Keratinocyte (primary cell): ENCODE data around the gene NTNG1. TPM values are rescaled to one million over a fixed set of nuclear protein-coding genes. Genes with fewer than 3 reads are reported as not detected.
A peak's percentile ranks its signal among the peaks of the same experiment; 100 is the strongest.

ENCODE experiments used
- DNase-seq: peaks from one replicate; pipeline ENCODE4 v3.0.0-alpha.2; 2011; ENCODE audit warnings: low read depth, missing footprints, low spot score
- FAIRE-seq: peaks from 2 replicates; lab custom pipeline; 2011; peaks lifted over from hg19 to GRCh38; lab: Jason Lieb, UNC
- H2AFZ ChIP-seq: 2 replicates; pipeline ENCODE4 v1.6.0; 2012; ENCODE audit warnings: low read length, control low read depth, inconsistent platforms; ENCODE audit not compliant: control insufficient read depth
- H3K27ac ChIP-seq: 2 replicates; pipeline ENCODE4 v1.5.1; 2011; ENCODE audit warnings: low read length; ENCODE audit not compliant: control insufficient read depth, insufficient read depth
- H3K27me3 ChIP-seq: 3 replicates; pipeline ENCODE4 v1.6.0; 2011; ENCODE audit warnings: low read length; ENCODE audit not compliant: control insufficient read depth, insufficient read depth; ENCODE audit errors: extremely low read depth
- H3K36me3 ChIP-seq, 2 experiments: 2 replicates in 1 of 2; 3 replicates in 1 of 2; pipeline ENCODE4 v1.5.1; 2011; ENCODE audit warnings: low read length in 2 of 2, mild to moderate bottlenecking in 1 of 2; ENCODE audit not compliant: control insufficient read depth in 2 of 2, insufficient read depth in 2 of 2; ENCODE audit errors: extremely low read depth in 1 of 2
- H3K4me1 ChIP-seq: 3 replicates; pipeline ENCODE4 v1.5.1; 2011; ENCODE audit warnings: low read length; ENCODE audit not compliant: control insufficient read depth, insufficient read depth; ENCODE audit errors: extremely low read depth
- H3K4me2 ChIP-seq: 3 replicates; pipeline ENCODE4 v1.6.0; 2011; ENCODE audit warnings: low read depth, low read length; ENCODE audit not compliant: control insufficient read depth, insufficient read depth; ENCODE audit errors: extremely low read depth
- H3K4me3 ChIP-seq, 3 experiments: fragments of 200-600 bp in 1 of 3; sonication (generic) in 1 of 3; 2 replicates in 2 of 3; 3 replicates in 1 of 3; pipeline ENCODE4 v1.5.1; 2011 to 2016; ENCODE audit warnings: low read length in 3 of 3, mild to moderate bottlenecking in 3 of 3, control low read depth in 2 of 3, inconsistent platforms in 1 of 3, low read depth in 1 of 3, mixed read lengths in 1 of 3, mixed run types in 1 of 3, moderate library complexity in 1 of 3; ENCODE audit not compliant: control insufficient read depth in 2 of 3, insufficient read depth in 2 of 3; ENCODE audit errors: extremely low read depth in 1 of 3
- H3K79me2 ChIP-seq: 2 replicates; pipeline ENCODE4 v1.6.0; 2012; ENCODE audit warnings: low read length; ENCODE audit not compliant: control insufficient read depth, insufficient read depth
- H3K9ac ChIP-seq: 3 replicates; pipeline ENCODE4 v1.6.0; 2011; ENCODE audit warnings: low read length; ENCODE audit not compliant: control insufficient read depth, insufficient read depth; ENCODE audit errors: extremely low read depth
- H3K9me1 ChIP-seq: 3 replicates; pipeline ENCODE4 v1.6.0; 2011; ENCODE audit warnings: low read length; ENCODE audit not compliant: control insufficient read depth, insufficient read depth; ENCODE audit errors: extremely low read depth
- H3K9me3 ChIP-seq: 2 replicates; pipeline ENCODE4 v1.5.1; 2012; ENCODE audit warnings: low read depth, low read length; ENCODE audit not compliant: control insufficient read depth
- H4K20me1 ChIP-seq: 3 replicates; pipeline ENCODE4 v1.6.0; 2011; ENCODE audit warnings: low read length; ENCODE audit not compliant: control insufficient read depth, insufficient read depth; ENCODE audit errors: extremely low read depth
- EZH2 ChIP-seq: IDR thresholded peaks from one replicate; pipeline ENCODE4 v1.6.1; 2012; ENCODE audit warnings: inconsistent platforms, mild to moderate bottlenecking, low read length, moderate library complexity
- dilution Hi-C: fragments of 300-500 bp; cut with MboI; formaldehyde crosslinking; loops from one replicate; pipeline ENCODE4 v1.7.0; 2020; ENCODE audit warnings: low sequenced_read_pairs; ENCODE audit not compliant: extremely low pct_ligation_motif_present
- polyA plus RNA-seq, 5 experiments: library from polyadenylated mRNA; depleted of rRNA in 3 of 5; stranded (reverse) in 3 of 5; stranded (forward) in 1 of 5; unstranded in 1 of 5; fragments of >200 nt; gene quantifications; 1 replicate in 1 of 5; 2 replicates in 3 of 5; 3 replicates in 1 of 5; pipeline versions ENCODE4 v1.2.1 to v1.2.3, GENCODE V29; 2011 to 2012; ENCODE audit warnings: missing spikeins in 2 of 5, low read depth in 1 of 5, low replicate concordance in 1 of 5
- TF ChIP-seq, protein P1 (sequence below), 3 experiments: IDR thresholded peaks in 1 of 3; conservative IDR thresholded peaks in 1 of 3; optimal IDR thresholded peaks in 1 of 3; 2 replicates in 2 of 3; 3 replicates in 1 of 3; pipeline versions ENCODE3 to v1.5.1; 2011; ENCODE audit warnings: low read length in 3 of 3, mild to moderate bottlenecking in 3 of 3, moderate library complexity in 2 of 3, control low read depth in 1 of 3, inconsistent platforms in 1 of 3; ENCODE audit not compliant: insufficient read depth in 2 of 3; ENCODE audit errors: extremely low read depth in 1 of 3

The NTNG1 gene
- polyA plus RNA-seq, 1 donor (not counting 4 experiments of a cell fraction or from before 2014, with no cell fraction given): 8.1 TPM

DNA sequence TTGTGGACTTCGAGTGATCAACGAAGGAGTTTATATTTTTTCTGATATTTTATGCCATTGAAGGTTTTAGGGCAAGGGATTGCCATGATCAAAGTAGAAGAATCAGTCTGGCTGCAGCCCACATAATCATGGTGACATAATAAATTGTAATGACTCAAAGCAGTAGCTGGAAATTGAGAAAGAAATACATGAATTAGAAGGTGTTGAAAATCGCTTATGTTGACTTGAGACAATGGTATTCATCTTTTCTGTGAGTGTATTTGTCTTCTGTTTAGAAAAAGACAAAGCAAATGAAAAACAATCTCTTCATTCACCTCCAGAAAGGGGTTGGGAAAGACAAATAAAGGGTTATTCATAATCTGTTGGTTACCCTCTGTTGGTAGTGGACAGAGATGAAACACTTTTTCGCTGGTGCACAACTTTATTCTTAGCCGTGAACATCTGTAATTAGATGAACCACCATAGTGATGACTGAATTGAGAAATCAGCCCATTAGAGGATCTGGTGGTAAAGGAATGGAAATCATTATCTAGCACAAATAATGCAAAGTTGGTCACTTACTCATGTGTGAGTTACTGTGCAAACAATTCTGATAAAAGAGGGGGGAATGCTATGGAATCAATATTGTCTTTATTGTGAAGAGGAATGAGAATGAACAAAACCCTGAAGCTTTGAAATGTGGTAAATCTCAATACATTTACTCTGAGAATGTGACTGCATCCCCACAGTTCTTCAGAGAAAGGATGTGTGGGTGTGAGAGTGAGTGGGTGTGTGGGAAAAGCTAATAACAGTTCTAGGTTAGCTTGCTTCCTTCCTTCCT is 121.8 kb downstream of the NTNG1 start:
- H3K9me1 ChIP-seq: no peaks in the 10 kb centered on the region
- dilution Hi-C loops: no loop called here
- H3K9ac ChIP-seq: no peak overlapping the region
- H3K4me2 ChIP-seq: no peak overlapping the region
- no peaks in the 10 kb centered on the region for H3K36me3 ChIP-seq
- H3K4me1 ChIP-seq: no peaks in the 10 kb centered on the region
- FAIRE-seq: peak; percentile 65
- H3K27ac ChIP-seq: no peak overlapping the region
- H3K27me3 ChIP-seq: no peaks in the 10 kb centered on the region
- H3K4me3 ChIP-seq: no peak overlapping the region
- no peak overlapping the region for H2AFZ ChIP-seq
- no peak for TF ChIP-seq EZH2
- TF ChIP-seq, protein P1, sequence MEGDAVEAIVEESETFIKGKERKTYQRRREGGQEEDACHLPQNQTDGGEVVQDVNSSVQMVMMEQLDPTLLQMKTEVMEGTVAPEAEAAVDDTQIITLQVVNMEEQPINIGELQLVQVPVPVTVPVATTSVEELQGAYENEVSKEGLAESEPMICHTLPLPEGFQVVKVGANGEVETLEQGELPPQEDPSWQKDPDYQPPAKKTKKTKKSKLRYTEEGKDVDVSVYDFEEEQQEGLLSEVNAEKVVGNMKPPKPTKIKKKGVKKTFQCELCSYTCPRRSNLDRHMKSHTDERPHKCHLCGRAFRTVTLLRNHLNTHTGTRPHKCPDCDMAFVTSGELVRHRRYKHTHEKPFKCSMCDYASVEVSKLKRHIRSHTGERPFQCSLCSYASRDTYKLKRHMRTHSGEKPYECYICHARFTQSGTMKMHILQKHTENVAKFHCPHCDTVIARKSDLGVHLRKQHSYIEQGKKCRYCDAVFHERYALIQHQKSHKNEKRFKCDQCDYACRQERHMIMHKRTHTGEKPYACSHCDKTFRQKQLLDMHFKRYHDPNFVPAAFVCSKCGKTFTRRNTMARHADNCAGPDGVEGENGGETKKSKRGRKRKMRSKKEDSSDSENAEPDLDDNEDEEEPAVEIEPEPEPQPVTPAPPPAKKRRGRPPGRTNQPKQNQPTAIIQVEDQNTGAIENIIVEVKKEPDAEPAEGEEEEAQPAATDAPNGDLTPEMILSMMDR (optimal IDR thresholded peaks at IDR 0.05 in 1 of 3, IDR thresholded peaks at IDR 0.05 in 1 of 3, conservative IDR thresholded peaks at IDR 0.05 in 1 of 3; ENCODE audit: extremely low read depth in 1 of 3, insufficient read depth in 2 of 3, low read length in 3 of 3): no peak
- no peaks in the 10 kb centered on the region for H3K79me2 ChIP-seq
- no peaks in the 10 kb centered on the region for H3K9me3 ChIP-seq
- peak; percentile 2 for DNase-seq
- H4K20me1 ChIP-seq: no peaks in the 10 kb centered on the region

DNA sequence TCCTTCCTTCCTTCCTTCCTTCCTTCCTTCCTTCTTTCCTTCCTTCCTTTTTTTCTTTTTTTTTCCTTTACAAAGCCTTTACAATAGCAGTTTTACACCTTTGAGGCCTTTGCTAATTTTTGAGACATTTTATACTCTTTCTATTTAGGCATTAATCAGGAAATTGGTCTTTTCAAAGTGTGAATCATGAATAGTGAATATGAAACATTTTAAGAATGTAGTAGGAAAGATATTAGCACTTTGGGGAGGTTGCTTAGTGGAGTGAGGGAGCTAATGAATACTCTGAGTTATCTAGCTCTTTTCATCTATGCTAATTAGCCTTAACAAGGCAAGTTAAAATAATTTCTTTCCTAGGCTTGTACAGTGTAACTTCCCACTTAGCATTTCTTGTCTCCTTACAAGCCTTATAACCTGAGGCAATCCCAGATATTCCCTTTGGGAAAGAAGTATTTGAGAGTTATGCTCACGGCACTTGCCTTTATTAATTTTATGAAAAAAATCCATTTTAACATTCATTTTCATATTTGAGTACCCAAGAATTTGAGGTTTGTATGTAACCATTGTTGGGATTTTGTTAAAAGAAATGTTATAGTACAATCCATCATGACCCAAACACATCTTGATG is 122.6 kb downstream of the NTNG1 start:
- Histone ChIP-seq H3K4me2 (no peak overlapping the region), H3K27ac (no peak overlapping the region), H4K20me1 (no peaks in the 10 kb centered on the region), H2AFZ (no peak overlapping the region), H3K79me2 (no peaks in the 10 kb centered on the region), H3K36me3 (no peaks in the 10 kb centered on the region), H3K4me1 (no peaks in the 10 kb centered on the region), H3K9me1 (no peaks in the 10 kb centered on the region), H3K4me3 (no peak overlapping the region), H3K27me3 (no peaks in the 10 kb centered on the region), H3K9ac (no peak overlapping the region), H3K9me3 (no peaks in the 10 kb centered on the region)
- DNase-seq (no peak), FAIRE-seq (peak; percentile 13)
- no peak for TF ChIP-seq EZH2
- TF ChIP-seq, protein P1 (optimal IDR thresholded peaks at IDR 0.05 in 1 of 3, IDR thresholded peaks at IDR 0.05 in 1 of 3, conservative IDR thresholded peaks at IDR 0.05 in 1 of 3; ENCODE audit: extremely low read depth in 1 of 3, insufficient read depth in 2 of 3, low read length in 3 of 3): no peak
- dilution Hi-C loops: no loop called here
